GM10248 (cell line): ENCODE measurements around the gene DHRS12.

Source experiments
- CTCF ChIA-PET: fragments of 300-600 bp; sonication (Branson Sonifier 250); formaldehyde crosslinking; extraction: SDS; loops from one replicate; lab custom pipeline; 2021; ENCODE audit warnings: antibody characterized with exemption; lab: Yijun Ruan, JAX
- POLR2A ChIA-PET: fragments of 350-650 bp; sonication (Branson Sonifier 250); formaldehyde crosslinking; extraction: SDS; loops from one replicate; lab custom pipeline; 2020; ENCODE audit warnings: antibody characterized with exemption; lab: Yijun Ruan, JAX
- DNase-seq: peaks from one replicate; pipeline ENCODE4 v3.0.0; 2012; ENCODE audit errors: extremely low spot score
- CTCF ChIP-seq: IDR thresholded peaks from 2 replicates; pipeline ENCODE4 v1.5.1; 2012; ENCODE audit warnings: mild to moderate bottlenecking, low read depth; ENCODE audit errors: extremely low read depth, missing control alignments, control extremely low read depth

Gene DHRS12

GRCh38 chr13:51769455-51770127 is 34.4 kb downstream of the DHRS12 start:
- no peak for DNase-seq
- POLR2A ChIA-PET: interaction anchor here (1.3 kb wide), 1 partner anchor 317 kb away, joined by 8 read pairs; the partner anchor contains the start of gene INTS6
- CTCF ChIA-PET: interaction anchor here (0.8 to 1.2 kb wide), 2 partner anchors 38 to 46 kb away, joined by 3 read pairs; no protein-coding TSS in a partner anchor
- no peak for TF ChIP-seq CTCF

- no peak for TF ChIP-seq CTCF
- ChIA-PET POLR2A (interaction anchor here (0.6 kb wide), 1 partner anchor 637 kb away, joined by 3 read pairs; no protein-coding TSS in a partner anchor), CTCF (interaction anchor here (0.8 kb wide), 1 partner anchor 37 kb away, joined by 3 read pairs; no protein-coding TSS in a partner anchor)
Measured at GRCh38 chr13:51768976-51769375, 35.0 kb downstream of the DHRS12 start.

GRCh38 chr13:51768378-51768921 is 35.5 kb downstream of the DHRS12 start:
- ChIA-PET POLR2A (interaction anchor here (0.6 kb wide), 1 partner anchor 636 kb away, joined by 3 read pairs; no protein-coding TSS in a partner anchor), CTCF (interaction anchor here (0.8 kb wide), 1 partner anchor 37 kb away, joined by 3 read pairs; no protein-coding TSS in a partner anchor)
- DNase-seq: no peak
- TF ChIP-seq CTCF: no peak

More at GRCh38 chr13:51768976-51769375, 35.0 kb downstream of the DHRS12 start:
- no peak for DNase-seq

GRCh38 chr13:51767100-51767499 is 36.9 kb downstream of the DHRS12 start:
- ChIA-PET CTCF (interaction anchor here (0.7 kb wide), 1 partner anchor 9 kb away, joined by 4 read pairs; no protein-coding TSS in a partner anchor), POLR2A (no interaction called here)
- peak; percentile 4 for TF ChIP-seq CTCF
- DNase-seq: no peak

- no peak for TF ChIP-seq CTCF
- POLR2A ChIA-PET: interaction anchor here (1.8 kb wide), 1 partner anchor 312 kb away, joined by 13 read pairs; the partner anchor contains the start of gene INTS6
- no peak for DNase-seq
- CTCF ChIA-PET: interaction anchor here (0.7 to 1.9 kb wide), 6 partner anchors 11 to 686 kb away, joined by 3 to 8 read pairs (median 3); partner anchors contain the start of gene VPS36
Measured at GRCh38 chr13:51765142-51765515, 38.8 kb downstream of the DHRS12 start.

- ChIA-PET CTCF (interaction anchor here (0.7 to 1.9 kb wide), 13 partner anchors 8 to 686 kb away, joined by 3 to 8 read pairs (median 3); partner anchors contain the start of gene VPS36), POLR2A (interaction anchor here (0.5 to 1.8 kb wide), 3 partner anchors 35 to 311 kb away, joined by 3 to 13 read pairs (median 4); partner anchors contain the start of gene INTS6)
- peak; percentile 79 for DNase-seq
- TF ChIP-seq CTCF: no peak
Measured at GRCh38 chr13:51764184-51765141, 39.5 kb downstream of the DHRS12 start.
